GM23338 (cell line): ENCODE data around the gene ITPRIP. TPM values are rescaled to one million over a fixed set of nuclear protein-coding genes. Genes with fewer than 3 reads are reported as not detected.

ENCODE experiments used
- ATAC-seq: fragments of 200-7000 bp; cut with Tn5 transposase; 3 replicates; pipeline ENCODE4 v1.9.1; 2020
- DNase-seq: peaks from one replicate; pipeline ENCODE4 v3.0.0-alpha.2; 2015; ENCODE audit warnings: low spot score
- H2AFZ ChIP-seq: fragments of 200-600 bp; sonication (generic); 2 replicates; pipeline ENCODE4 v1.8.0; 2016; ENCODE audit warnings: antibody characterized with exemption, mild to moderate bottlenecking, moderate library complexity
- H3F3A ChIP-seq: fragments of 200-600 bp; sonication (generic); replicated peaks from 2 replicates; pipeline ENCODE4 v1.8.0; 2017; ENCODE audit warnings: antibody characterized with exemption, mixed run types, low read depth
- H3K27ac ChIP-seq: fragments of 200-600 bp; sonication (generic); 2 replicates; pipeline ENCODE4 v1.6.1; 2016; ENCODE audit warnings: low read depth
- H3K27me3 ChIP-seq: fragments of 200-600 bp; sonication (generic); 2 replicates; pipeline ENCODE4 v1.8.0; 2016; ENCODE audit warnings: mild to moderate bottlenecking, mixed run types, moderate library complexity; ENCODE audit not compliant: insufficient read depth
- H3K36me3 ChIP-seq: fragments of 200-600 bp; sonication (generic); 2 replicates; pipeline ENCODE4 v1.8.0; 2016; ENCODE audit warnings: mild to moderate bottlenecking; ENCODE audit not compliant: insufficient read depth
- H3K4me1 ChIP-seq: fragments of 200-600 bp; sonication (generic); 2 replicates; pipeline ENCODE4 v1.8.0; 2016; ENCODE audit warnings: mild to moderate bottlenecking, moderate library complexity; ENCODE audit not compliant: insufficient read depth
- H3K4me2 ChIP-seq: fragments of 200-600 bp; sonication (generic); 2 replicates; pipeline ENCODE4 v1.7.1; 2017; ENCODE audit warnings: mixed run types
- H3K4me3 ChIP-seq: fragments of 200-600 bp; sonication (generic); 2 replicates; pipeline ENCODE4 v1.6.1; 2016; ENCODE audit warnings: mixed run types
- H3K79me2 ChIP-seq: fragments of 200-600 bp; sonication (generic); replicated peaks from 2 replicates; pipeline ENCODE4 v1.8.0; 2017; ENCODE audit warnings: mild to moderate bottlenecking; ENCODE audit not compliant: insufficient read depth
- H3K9me2 ChIP-seq: fragments of 200-600 bp; sonication (generic); 2 replicates; pipeline ENCODE4 v1.8.0; 2017; ENCODE audit not compliant: insufficient read depth
- H4K20me1 ChIP-seq: fragments of 200-600 bp; sonication (generic); replicated peaks from 2 replicates; pipeline ENCODE4 v1.8.0; 2017; ENCODE audit warnings: mild to moderate bottlenecking; ENCODE audit not compliant: insufficient read depth
- H3K27ac Mint-ChIP-seq: 2 replicates; pipeline ENCODE4 v1.8.0; 2020; ENCODE audit warnings: inconsistent platforms, mild to moderate bottlenecking, moderate library complexity, mixed read lengths
- H3K27me3 Mint-ChIP-seq: 3 replicates; pipeline ENCODE4 v1.8.0; 2022; ENCODE audit warnings: low read depth, mild to moderate bottlenecking, moderate library complexity, mixed read lengths, inconsistent platforms; ENCODE audit not compliant: insufficient read depth, poor library complexity
- H3K36me3 Mint-ChIP-seq: 3 replicates; pipeline ENCODE4 v1.8.0; 2021; ENCODE audit warnings: low read depth, mild to moderate bottlenecking, inconsistent platforms, moderate library complexity, mixed read lengths
- H3K4me1 Mint-ChIP-seq: 3 replicates; pipeline ENCODE4 v1.8.0; 2020; ENCODE audit warnings: mild to moderate bottlenecking, inconsistent platforms, mixed read lengths
- H3K4me3 Mint-ChIP-seq: 3 replicates; pipeline ENCODE4 v1.8.0; 2021; ENCODE audit warnings: moderate library complexity, mild to moderate bottlenecking, inconsistent platforms, mixed read lengths
- H3K9me3 Mint-ChIP-seq: 3 replicates; pipeline ENCODE4 v1.8.0; 2020; ENCODE audit warnings: moderate library complexity, mild to moderate bottlenecking, inconsistent platforms, mixed read lengths
- CREB1 ChIP-seq: fragments of 250-450 bp; sonication (Bioruptor Pico); IDR thresholded peaks from 2 replicates; pipeline ENCODE4 v1.5.0; 2020; ENCODE audit warnings: low read depth, mild to moderate bottlenecking, moderate library complexity
- EZH2 ChIP-seq: fragments of 200-600 bp; sonication (generic); IDR thresholded peaks from one replicate; pipeline ENCODE4 v1.8.0; 2017; ENCODE audit warnings: antibody characterized with exemption, mild to moderate bottlenecking, low read depth; ENCODE audit not compliant: unreplicated experiment
- JUNB ChIP-seq: IDR thresholded peaks from one replicate; pipeline ENCODE4 v1.6.1; 2016; ENCODE audit warnings: antibody characterized with exemption; ENCODE audit not compliant: unreplicated experiment
- NANOG ChIP-seq: IDR thresholded peaks from 2 replicates; pipeline ENCODE4 v1.6.1; 2016; ENCODE audit warnings: antibody characterized with exemption, borderline replicate concordance
- POLR2AphosphoS5 ChIP-seq: IDR thresholded peaks from 2 replicates; pipeline ENCODE4 v1.6.1; 2016; ENCODE audit warnings: antibody characterized with exemption, low read depth
- STAT1 ChIP-seq: IDR thresholded peaks from one replicate; pipeline ENCODE4 v1.6.1; 2016; ENCODE audit warnings: antibody characterized with exemption; ENCODE audit not compliant: unreplicated experiment
- polyA plus RNA-seq: library from polyadenylated mRNA; unstranded; fragments of >200 nt; fragmentation: Nextera tagmentation; extraction: Ambion mirVana; gene quantifications from 2 replicates; pipeline ENCODE4 v1.2.1, GENCODE V29; 2016
- total RNA-seq: library from RNA; depleted of rRNA; stranded (reverse); fragments of >200 nt; shearing (Covaris generic); gene quantifications from 2 replicates; pipeline ENCODE4 v1.2.3, GENCODE V29; 2014
- TF ChIP-seq, protein P1 (sequence below), 2 experiments: fragments of 200-600 bp in 1 of 2; sonication (generic) in 1 of 2; conservative IDR thresholded peaks; 2 replicates each; pipeline versions ENCODE4 v1.5.1 to v1.6.1; 2016 to 2017; ENCODE audit warnings: antibody characterized with exemption in 2 of 2, low read depth in 2 of 2, mild to moderate bottlenecking in 2 of 2, moderate library complexity in 1 of 2
- TF ChIP-seq, protein P2 (sequence below): IDR thresholded peaks from 2 replicates; pipeline ENCODE4 v1.6.1; 2016; ENCODE audit warnings: antibody characterized with exemption

Gene ITPRIP
- total and polyA plus RNA-seq, 2 experiments from 2014 or later, result 6.9 to 15.2 TPM

DNA sequence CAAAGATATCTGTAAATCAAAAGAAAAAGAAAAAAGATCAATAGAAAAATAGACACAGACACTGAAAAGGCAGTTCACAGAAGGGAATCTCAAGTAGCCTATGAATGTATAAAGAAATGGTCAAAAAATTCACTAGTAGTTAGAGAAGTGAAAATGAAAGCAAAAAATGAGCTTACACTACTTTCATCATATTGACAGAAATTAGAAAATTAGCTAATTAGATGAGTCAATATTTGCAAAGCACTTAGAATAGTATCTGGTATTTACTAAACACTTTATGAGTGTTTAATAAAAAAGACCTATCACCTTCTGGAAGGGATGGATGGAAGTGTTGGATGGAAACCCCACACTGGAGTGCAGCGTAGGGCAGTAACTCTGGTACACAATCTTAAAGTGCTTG, 13.7 kb upstream of the ITPRIP start (continued):
- TF ChIP-seq EZH2 (no peak), NANOG (no peak)

DNA sequence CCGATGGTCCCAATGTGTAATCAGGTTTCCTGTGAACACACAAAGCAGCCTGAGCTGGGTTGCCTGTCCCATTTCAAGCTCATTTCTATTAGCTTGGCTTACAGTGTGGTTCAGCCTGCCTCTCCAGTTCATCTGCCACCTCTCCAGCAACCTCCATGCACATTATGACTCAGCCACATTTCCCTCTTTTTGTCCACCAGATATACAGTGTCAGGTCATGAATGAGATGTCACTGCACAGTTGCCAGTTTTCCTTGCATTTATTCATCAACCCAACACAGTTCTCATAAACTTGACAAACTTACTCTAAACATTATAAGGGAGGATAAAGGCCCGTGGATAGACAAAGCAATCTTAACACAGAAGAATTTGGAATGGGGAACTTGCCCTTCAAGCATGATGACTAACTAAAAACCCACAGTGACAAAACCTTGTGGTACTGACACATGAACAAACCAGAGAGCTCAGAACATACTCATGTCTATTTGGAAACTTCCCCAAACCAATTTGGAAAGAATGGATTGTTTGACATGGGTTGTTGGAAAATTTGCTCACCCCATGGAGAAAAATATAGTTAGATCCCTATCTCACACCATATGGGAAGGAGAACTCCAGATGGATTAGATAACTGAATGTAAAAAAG, 12.9 kb upstream of the ITPRIP start:
- no peaks in the 10 kb centered on the region for H3K9me2 ChIP-seq
- H2AFZ ChIP-seq, result no peak overlapping the region
- Mint-ChIP-seq H3K4me3 (no peak overlapping the region), H3K36me3 (no peaks in the 10 kb centered on the region), H3K9me3 (no peaks in the 10 kb centered on the region), H3K27ac (no peak overlapping the region), H3K4me1 (peaks cover 6% of the 10 kb centered on the region; the same call in 2 of the 3 replicates), H3K27me3 (no peaks in the 10 kb centered on the region)
- H3F3A ChIP-seq, result no peaks in the 10 kb centered on the region
- H3K4me1 ChIP-seq, result peaks cover 12% of the 10 kb centered on the region; the same call in 1 of the 2 replicates
- no peak overlapping the region for H3K4me3 ChIP-seq
- H3K4me2 ChIP-seq, result no peak overlapping the region
- H4K20me1 ChIP-seq, result no peaks in the 10 kb centered on the region; the same call in 1 of the 2 replicates
- DNase-seq (no peak), ATAC-seq (no peak)
- no peak for TF ChIP-seq POLR2AphosphoS5
- no peak for TF ChIP-seq STAT1
- TF ChIP-seq, protein P1, sequence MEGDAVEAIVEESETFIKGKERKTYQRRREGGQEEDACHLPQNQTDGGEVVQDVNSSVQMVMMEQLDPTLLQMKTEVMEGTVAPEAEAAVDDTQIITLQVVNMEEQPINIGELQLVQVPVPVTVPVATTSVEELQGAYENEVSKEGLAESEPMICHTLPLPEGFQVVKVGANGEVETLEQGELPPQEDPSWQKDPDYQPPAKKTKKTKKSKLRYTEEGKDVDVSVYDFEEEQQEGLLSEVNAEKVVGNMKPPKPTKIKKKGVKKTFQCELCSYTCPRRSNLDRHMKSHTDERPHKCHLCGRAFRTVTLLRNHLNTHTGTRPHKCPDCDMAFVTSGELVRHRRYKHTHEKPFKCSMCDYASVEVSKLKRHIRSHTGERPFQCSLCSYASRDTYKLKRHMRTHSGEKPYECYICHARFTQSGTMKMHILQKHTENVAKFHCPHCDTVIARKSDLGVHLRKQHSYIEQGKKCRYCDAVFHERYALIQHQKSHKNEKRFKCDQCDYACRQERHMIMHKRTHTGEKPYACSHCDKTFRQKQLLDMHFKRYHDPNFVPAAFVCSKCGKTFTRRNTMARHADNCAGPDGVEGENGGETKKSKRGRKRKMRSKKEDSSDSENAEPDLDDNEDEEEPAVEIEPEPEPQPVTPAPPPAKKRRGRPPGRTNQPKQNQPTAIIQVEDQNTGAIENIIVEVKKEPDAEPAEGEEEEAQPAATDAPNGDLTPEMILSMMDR (conservative IDR thresholded peaks at IDR 0.05; ENCODE audit: low read depth in 2 of 2), result no peak
- TF ChIP-seq JUNB, result no peak
- no peak for TF ChIP-seq EZH2
- TF ChIP-seq, protein P2, sequence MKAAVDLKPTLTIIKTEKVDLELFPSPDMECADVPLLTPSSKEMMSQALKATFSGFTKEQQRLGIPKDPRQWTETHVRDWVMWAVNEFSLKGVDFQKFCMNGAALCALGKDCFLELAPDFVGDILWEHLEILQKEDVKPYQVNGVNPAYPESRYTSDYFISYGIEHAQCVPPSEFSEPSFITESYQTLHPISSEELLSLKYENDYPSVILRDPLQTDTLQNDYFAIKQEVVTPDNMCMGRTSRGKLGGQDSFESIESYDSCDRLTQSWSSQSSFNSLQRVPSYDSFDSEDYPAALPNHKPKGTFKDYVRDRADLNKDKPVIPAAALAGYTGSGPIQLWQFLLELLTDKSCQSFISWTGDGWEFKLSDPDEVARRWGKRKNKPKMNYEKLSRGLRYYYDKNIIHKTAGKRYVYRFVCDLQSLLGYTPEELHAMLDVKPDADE, result no peak
- TF ChIP-seq CREB1, result no peak
- H3K27ac ChIP-seq, result no peak overlapping the region
- H3K27me3 ChIP-seq, result peaks cover 27% of the 10 kb centered on the region
- no peaks in the 10 kb centered on the region for H3K79me2 ChIP-seq
- H3K36me3 ChIP-seq, result no peaks in the 10 kb centered on the region

DNA sequence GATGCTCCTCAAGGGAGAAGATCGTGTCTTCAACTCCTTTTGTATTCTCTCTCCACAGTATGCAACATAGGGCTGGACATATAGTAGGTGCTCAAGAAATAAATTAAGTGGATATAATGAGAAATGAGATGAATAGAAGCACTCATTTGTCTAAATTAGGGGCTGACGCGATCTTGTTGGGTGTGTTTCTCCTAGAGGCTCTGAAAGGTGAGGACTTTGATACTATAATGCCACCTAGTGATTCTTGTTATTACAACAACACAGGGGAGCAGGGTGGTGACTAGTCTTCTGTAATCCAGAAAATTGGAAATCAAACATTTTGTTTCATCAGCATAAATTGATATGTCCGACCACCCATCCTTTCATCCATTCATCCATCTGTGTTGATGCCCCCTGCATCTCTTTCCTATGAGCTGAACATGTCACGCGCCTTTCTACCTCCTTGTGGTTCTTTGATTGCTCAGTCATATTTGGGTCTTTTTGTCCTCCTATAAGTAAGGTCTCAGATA, 11.9 kb upstream of the ITPRIP start:
- H3K27ac Mint-ChIP-seq, result no peak overlapping the region
- H3K4me1 Mint-ChIP-seq, result peaks cover 6% of the 10 kb centered on the region; the same call in 2 of the 3 replicates
- no peaks in the 10 kb centered on the region for H3K9me2 ChIP-seq
- ATAC-seq, result peak; percentile 63
- peaks cover 12% of the 10 kb centered on the region; the same call in 1 of the 2 replicates for H3K4me1 ChIP-seq
- no peak for TF ChIP-seq POLR2AphosphoS5
- TF ChIP-seq, protein P1 (conservative IDR thresholded peaks at IDR 0.05; ENCODE audit: low read depth in 2 of 2), result peak; percentile 75 to 83
- no peak for TF ChIP-seq STAT1
- no peak for TF ChIP-seq CREB1
- no peaks in the 10 kb centered on the region; the same call in 1 of the 2 replicates for H4K20me1 ChIP-seq
- H3K4me3 Mint-ChIP-seq, result no peak overlapping the region
- H3K27me3 Mint-ChIP-seq, result no peaks in the 10 kb centered on the region
- no peaks in the 10 kb centered on the region for H3K79me2 ChIP-seq
- H3K27ac ChIP-seq, result peak overlapping the region; percentile 68; the same call in 1 of the 2 replicates
- H3K9me3 Mint-ChIP-seq, result no peaks in the 10 kb centered on the region
- peak overlapping the region; percentile 58 for H3K4me2 ChIP-seq
- no peaks in the 10 kb centered on the region for H3K36me3 Mint-ChIP-seq
- no peak overlapping the region for H2AFZ ChIP-seq
- H3F3A ChIP-seq, result no peaks in the 10 kb centered on the region
- no peak overlapping the region for H3K4me3 ChIP-seq
- peaks cover 19% of the 10 kb centered on the region for H3K27me3 ChIP-seq
- DNase-seq, result peak; percentile 81
- H3K36me3 ChIP-seq, result no peaks in the 10 kb centered on the region
